GM12865 (cell line): Measurements from ENCODE around the gene FBXL2.

ENCODE experiments used
- DNase-seq: peaks from one replicate; pipeline ENCODE4 v3.0.0; 2010; ENCODE audit warnings: low read depth
- H3K4me3 ChIP-seq: 2 replicates; pipeline ENCODE4 v1.5.1; 2011; ENCODE audit warnings: mild to moderate bottlenecking, low read depth, low read length, control low read depth
- CTCF ChIP-seq: IDR thresholded peaks from 2 replicates; pipeline ENCODE4 v1.5.1; 2011; ENCODE audit warnings: low read length, control low read depth, low read depth, inconsistent platforms; ENCODE audit not compliant: insufficient read depth; ENCODE audit errors: missing control alignments

Gene FBXL2

DNA sequence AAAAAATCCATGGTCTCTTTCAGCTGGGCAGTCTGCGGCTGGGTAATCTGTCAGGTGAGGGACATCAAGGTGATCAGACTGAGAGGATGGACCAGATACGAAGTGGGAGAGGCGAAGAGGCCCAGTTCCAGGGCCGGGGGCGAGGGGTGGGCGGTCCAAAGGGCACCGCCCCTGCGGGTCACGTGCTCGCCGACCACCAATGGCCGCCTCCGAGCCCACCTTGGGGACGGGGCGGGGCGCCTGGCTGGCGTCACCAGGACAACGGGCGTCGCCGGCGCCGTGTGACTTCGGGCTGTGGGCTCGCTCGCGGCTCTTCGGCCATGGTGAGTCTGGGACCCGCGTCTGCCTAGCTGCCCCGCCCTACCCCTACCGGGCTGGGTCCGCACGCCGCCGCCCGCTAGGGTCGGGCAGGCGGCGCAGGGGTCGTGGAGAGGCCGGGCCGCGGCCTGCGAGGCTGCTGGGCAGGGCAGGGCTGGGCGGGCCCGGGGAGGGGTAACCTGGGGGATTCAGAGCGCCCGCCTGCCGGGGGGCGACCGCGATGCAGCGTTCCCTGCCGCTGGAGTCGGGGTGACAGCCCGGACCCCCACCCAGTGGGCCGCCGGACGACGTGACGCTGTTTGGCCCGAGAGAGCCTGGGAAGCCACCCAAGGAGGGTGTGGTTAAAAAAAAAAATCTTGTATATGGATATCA lies at the start of gene FBXL2:
Gene FBXL2, plus strand, starts transcription at position 250 of the 690 bp plus-strand sequence. Its CDS starts 71 bp downstream, at position 321.
- peak; percentile 75 for DNase-seq
- peak within 1 kb of the TSS; percentile 60 for H3K4me3 ChIP-seq
- TF ChIP-seq CTCF = no peak

- TF ChIP-seq CTCF = no peak
- DNase-seq = no peak
- H3K4me3 ChIP-seq = no peak overlapping the region
These were observed 48.2 kb upstream of the FBXL2 start for GRCh38 chr3:33229066-33229465.

GRCh38 chr3:33229947-33230346 lies 47.3 kb upstream of the FBXL2 start:
- no peak overlapping the region for H3K4me3 ChIP-seq
- DNase-seq = no peak
- no peak for TF ChIP-seq CTCF

DNA sequence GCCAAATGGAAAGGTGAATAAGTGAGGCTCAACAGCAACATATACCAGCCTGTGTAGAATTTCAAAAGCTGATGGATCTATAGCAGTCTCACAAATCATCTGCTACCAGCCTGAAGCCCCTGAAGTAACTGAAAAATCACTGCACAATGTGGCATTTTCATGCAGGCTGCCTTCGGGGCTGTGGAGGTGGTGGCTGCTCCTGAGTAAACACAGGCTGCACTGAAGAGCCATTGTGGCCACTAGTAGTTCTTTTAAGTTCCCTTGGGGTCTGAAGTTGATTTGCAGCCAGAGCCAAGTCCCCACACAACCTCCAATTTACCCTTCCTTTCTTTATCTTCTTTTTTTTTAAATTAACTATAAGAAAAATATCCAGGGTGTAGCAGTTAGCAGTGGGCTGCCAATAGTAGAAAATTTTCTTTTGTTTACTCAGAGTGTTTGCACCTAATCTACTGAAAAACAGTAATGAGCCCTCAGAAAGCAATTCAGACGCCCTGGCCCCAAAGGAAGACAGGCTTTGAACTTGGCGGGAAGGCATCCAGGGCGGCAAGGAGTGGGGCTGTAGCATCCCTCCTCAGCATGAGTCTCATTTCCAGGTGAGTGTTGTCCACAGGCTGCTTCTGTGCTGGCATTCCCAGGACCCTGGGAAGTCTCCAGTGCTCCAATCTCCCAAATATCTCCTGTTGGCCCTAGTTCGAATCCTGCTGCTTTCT lies 45.3 kb upstream of the FBXL2 start:
- DNase-seq = no peak
- no peak overlapping the region for H3K4me3 ChIP-seq
- TF ChIP-seq CTCF = no peak

DNA sequence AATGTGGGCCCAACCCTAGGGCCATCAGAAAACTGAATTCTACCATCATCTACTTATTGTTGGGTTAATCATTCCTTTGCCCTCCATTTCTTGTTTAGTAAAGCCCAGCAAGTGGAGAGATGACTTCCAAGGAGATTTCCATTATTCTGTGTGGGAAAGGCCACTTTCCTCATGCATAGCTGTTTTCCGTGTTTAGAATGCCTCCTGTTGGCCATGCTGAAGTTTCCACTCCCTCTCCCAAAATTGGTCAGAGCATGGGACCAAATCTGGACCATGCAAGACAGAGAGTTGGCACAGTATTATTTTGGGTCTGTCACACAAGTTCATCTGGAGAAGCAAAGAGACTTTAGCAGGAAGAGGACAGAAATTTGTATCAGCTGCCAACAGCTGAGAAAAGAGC lies 43.4 kb upstream of the FBXL2 start:
- DNase-seq = no peak
- no peak for TF ChIP-seq CTCF
- no peak overlapping the region for H3K4me3 ChIP-seq

DNA sequence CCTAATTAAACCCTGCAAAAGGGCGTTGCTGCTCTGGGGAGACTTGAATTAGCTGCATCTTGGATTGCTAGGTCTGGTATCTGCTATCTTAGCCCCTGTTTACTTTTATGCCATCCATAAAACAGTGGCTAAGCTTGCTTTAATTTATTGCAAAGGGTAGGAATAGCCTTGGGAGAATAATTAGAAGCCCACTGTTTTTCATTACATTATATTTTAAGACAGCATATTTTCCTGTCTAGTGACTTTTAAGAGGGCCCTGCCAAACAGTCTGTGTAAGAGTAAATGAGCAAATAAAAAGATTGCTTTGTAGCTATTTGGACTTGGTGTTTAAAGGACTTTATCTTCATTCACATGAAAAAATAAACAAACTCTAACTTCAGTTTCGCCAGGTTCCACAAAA lies 41.2 kb upstream of the FBXL2 start:
- H3K4me3 ChIP-seq = no peak overlapping the region

More for the DNA sequence above, 41.2 kb upstream of the FBXL2 start:
- DNase-seq = no peak
- TF ChIP-seq CTCF = no peak
